GM12864 (cell line): ENCODE results near the gene HPS4.

Source experiments
- DNase-seq: peaks from one replicate; pipeline ENCODE4 v3.0.0-alpha.2; 2011; ENCODE audit warnings: low read depth
- H3K4me3 ChIP-seq: 2 replicates; pipeline ENCODE4 v1.5.1; 2011; ENCODE audit warnings: mild to moderate bottlenecking, low read depth, low read length, control low read depth
- TF ChIP-seq, protein P1 (sequence below): IDR thresholded peaks from 2 replicates; pipeline ENCODE4 v1.5.1; 2011; ENCODE audit warnings: low read depth, mild to moderate bottlenecking, moderate library complexity, low read length, control low read depth, inconsistent platforms; ENCODE audit errors: missing control alignments

The HPS4 gene

DNA sequence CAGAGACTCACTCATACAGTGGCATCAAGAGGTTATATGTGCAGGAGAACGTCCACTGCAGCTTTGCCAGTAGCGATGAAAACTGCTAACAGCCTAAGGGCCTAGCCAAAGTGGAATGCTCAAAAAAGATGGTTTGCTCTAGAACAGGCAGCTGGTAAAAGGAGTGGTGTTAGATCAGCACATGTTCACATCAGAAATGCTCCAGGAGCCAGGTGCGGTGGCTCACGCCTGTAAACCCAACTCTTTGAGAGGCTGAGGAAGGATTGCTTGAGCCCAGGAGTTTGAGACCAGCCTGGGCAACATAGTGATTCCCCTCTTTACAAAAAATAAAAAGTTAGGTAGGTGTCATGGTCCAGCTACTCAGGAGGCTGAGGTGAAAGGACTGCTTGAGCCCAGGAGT is 39.0 kb upstream of the HPS4 start:
- TF ChIP-seq, protein P1, sequence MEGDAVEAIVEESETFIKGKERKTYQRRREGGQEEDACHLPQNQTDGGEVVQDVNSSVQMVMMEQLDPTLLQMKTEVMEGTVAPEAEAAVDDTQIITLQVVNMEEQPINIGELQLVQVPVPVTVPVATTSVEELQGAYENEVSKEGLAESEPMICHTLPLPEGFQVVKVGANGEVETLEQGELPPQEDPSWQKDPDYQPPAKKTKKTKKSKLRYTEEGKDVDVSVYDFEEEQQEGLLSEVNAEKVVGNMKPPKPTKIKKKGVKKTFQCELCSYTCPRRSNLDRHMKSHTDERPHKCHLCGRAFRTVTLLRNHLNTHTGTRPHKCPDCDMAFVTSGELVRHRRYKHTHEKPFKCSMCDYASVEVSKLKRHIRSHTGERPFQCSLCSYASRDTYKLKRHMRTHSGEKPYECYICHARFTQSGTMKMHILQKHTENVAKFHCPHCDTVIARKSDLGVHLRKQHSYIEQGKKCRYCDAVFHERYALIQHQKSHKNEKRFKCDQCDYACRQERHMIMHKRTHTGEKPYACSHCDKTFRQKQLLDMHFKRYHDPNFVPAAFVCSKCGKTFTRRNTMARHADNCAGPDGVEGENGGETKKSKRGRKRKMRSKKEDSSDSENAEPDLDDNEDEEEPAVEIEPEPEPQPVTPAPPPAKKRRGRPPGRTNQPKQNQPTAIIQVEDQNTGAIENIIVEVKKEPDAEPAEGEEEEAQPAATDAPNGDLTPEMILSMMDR: no peak
- no peak overlapping the region for H3K4me3 ChIP-seq
- DNase-seq: no peak

- no peak for DNase-seq
- no peak overlapping the region for H3K4me3 ChIP-seq
- TF ChIP-seq, protein P1: no peak
Measured at GRCh38 chr22:26522012-26522411, 38.4 kb upstream of the HPS4 start.

DNA sequence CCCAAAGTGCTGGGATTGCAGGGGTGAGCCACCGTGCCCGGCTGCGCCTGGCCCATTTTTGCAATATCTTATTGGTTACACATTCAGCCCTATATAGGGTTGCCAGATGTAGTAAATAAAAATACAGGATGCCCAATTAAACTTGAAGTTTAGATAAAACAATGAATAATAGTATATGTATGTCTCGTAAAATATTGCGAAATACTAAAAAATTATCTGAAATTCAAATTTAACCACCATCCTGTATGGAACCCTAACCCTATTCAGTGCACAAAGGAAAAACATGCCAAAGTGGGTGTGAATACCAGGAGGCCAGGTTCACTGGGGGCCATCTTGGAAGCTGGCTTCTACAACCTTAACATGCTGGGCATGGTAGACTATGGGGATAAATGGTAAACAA is 33.8 kb upstream of the HPS4 start:
- TF ChIP-seq, protein P1: no peak
- no peak overlapping the region for H3K4me3 ChIP-seq
- no peak for DNase-seq

- TF ChIP-seq, protein P1: no peak
- DNase-seq: no peak
- H3K4me3 ChIP-seq: no peak overlapping the region
Measured at GRCh38 chr22:26516503-26516902, 32.9 kb upstream of the HPS4 start.

GRCh38 chr22:26515931-26516330 is 32.3 kb upstream of the HPS4 start:
- no peak overlapping the region for H3K4me3 ChIP-seq
- TF ChIP-seq, protein P1: no peak
- DNase-seq: no peak

- H3K4me3 ChIP-seq: no peak overlapping the region
- TF ChIP-seq, protein P1: no peak
- no peak for DNase-seq
Measured at GRCh38 chr22:26514419-26515161, 31.0 kb upstream of the HPS4 start.

DNA sequence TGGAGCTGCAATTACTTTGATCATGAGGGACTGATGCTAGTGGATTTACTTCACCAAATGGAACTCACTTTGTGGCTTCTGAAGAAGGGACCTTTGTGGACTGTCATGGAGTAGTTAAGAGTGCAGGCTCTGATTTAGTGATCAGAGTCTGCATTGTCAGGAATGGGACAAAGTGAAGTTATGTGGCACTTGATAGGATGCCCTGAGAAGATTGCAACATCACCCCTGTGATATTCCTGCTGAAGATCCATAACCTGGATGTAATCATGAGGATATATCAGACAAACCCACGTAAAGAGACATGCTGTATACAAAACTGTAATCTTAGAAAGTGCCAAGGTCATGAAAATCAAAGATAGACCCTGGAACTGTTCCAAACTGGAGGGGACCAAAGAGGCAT is 30.3 kb upstream of the HPS4 start:
- H3K4me3 ChIP-seq: no peak overlapping the region
- TF ChIP-seq, protein P1: no peak
- DNase-seq: no peak
